ENCODE measurements around the gene TOMM7. TPM values are rescaled to one million over a fixed set of nuclear protein-coding genes. Genes with fewer than 3 reads are reported as not detected.
"Not testable (repeated sequence)": the region's sequence is repeated elsewhere in the genome, so short reads cannot be mapped to it uniquely, and the experiment has no call there.

Gene TOMM7
- total RNA-seq, 1 donor from 2014 or later: 191 TPM

GRCh38 chr7:22809902-22810642, 12.6 kb downstream of the TOMM7 start:
- no peak for DNase-seq (ENCODE audit: low spot score)
- Mint-ChIP-seq H3K4me1 (ENCODE audit: unreplicated experiment) (peaks cover 9% of the 10 kb centered on the region), H3K27ac (ENCODE audit: unreplicated experiment) (no peak overlapping the region), H3K9me3 (ENCODE audit: unreplicated experiment) (no peaks in the 10 kb centered on the region), H3K4me3 (ENCODE audit: unreplicated experiment) (no peak overlapping the region), H3K36me3 (ENCODE audit: low read depth, unreplicated experiment) (peaks cover 5% of the 10 kb centered on the region), H3K27me3 (ENCODE audit: unreplicated experiment) (no peaks in the 10 kb centered on the region)
- TF ChIP-seq CTCF (IDR thresholded peaks at IDR 0.05; ENCODE audit: unreplicated experiment): no peak

- TF ChIP-seq CTCF (IDR thresholded peaks at IDR 0.05; ENCODE audit: unreplicated experiment): no peak
- DNase-seq (ENCODE audit: low spot score): no peak
- H3K4me3 Mint-ChIP-seq (ENCODE audit: unreplicated experiment): no peak overlapping the region
- peaks cover 5% of the 10 kb centered on the region for H3K36me3 Mint-ChIP-seq (ENCODE audit: low read depth, unreplicated experiment)
- H3K27me3 Mint-ChIP-seq (ENCODE audit: unreplicated experiment): no peaks in the 10 kb centered on the region
- H3K27ac Mint-ChIP-seq (ENCODE audit: unreplicated experiment): no peak overlapping the region
- H3K9me3 Mint-ChIP-seq (ENCODE audit: unreplicated experiment): no peaks in the 10 kb centered on the region
- H3K4me1 Mint-ChIP-seq (ENCODE audit: unreplicated experiment): peaks cover 9% of the 10 kb centered on the region
Measured at GRCh38 chr7:22808140-22808539, 14.5 kb downstream of the TOMM7 start.

GRCh38 chr7:22806752-22807151, 15.9 kb downstream of the TOMM7 start:
- Mint-ChIP-seq H3K9me3 (ENCODE audit: unreplicated experiment) (no peaks in the 10 kb centered on the region), H3K27ac (ENCODE audit: unreplicated experiment) (no peak overlapping the region), H3K4me3 (ENCODE audit: unreplicated experiment) (no peak overlapping the region), H3K27me3 (ENCODE audit: unreplicated experiment) (no peaks in the 10 kb centered on the region), H3K36me3 (ENCODE audit: low read depth, unreplicated experiment) (no peaks in the 10 kb centered on the region), H3K4me1 (ENCODE audit: unreplicated experiment) (peaks cover 9% of the 10 kb centered on the region)
- no peak for DNase-seq (ENCODE audit: low spot score)
- no peak for TF ChIP-seq CTCF (IDR thresholded peaks at IDR 0.05; ENCODE audit: unreplicated experiment)

GRCh38 chr7:22805227-22805626, 17.4 kb downstream of the TOMM7 start:
- H3K36me3 Mint-ChIP-seq (ENCODE audit: low read depth, unreplicated experiment): no peaks in the 10 kb centered on the region
- no peak for DNase-seq (ENCODE audit: low spot score)
- H3K4me3 Mint-ChIP-seq (ENCODE audit: unreplicated experiment): no peak overlapping the region
- no peak for TF ChIP-seq CTCF (IDR thresholded peaks at IDR 0.05; ENCODE audit: unreplicated experiment)
- no peaks in the 10 kb centered on the region for H3K9me3 Mint-ChIP-seq (ENCODE audit: unreplicated experiment)
- H3K4me1 Mint-ChIP-seq (ENCODE audit: unreplicated experiment): peaks cover 3% of the 10 kb centered on the region
- H3K27ac Mint-ChIP-seq (ENCODE audit: unreplicated experiment): no peak overlapping the region
- H3K27me3 Mint-ChIP-seq (ENCODE audit: unreplicated experiment): no peaks in the 10 kb centered on the region

- not testable (repeated sequence) for H3K4me3 Mint-ChIP-seq (ENCODE audit: unreplicated experiment); H3K9me3 Mint-ChIP-seq (ENCODE audit: unreplicated experiment); H3K27ac Mint-ChIP-seq (ENCODE audit: unreplicated experiment); H3K27me3 Mint-ChIP-seq (ENCODE audit: unreplicated experiment); H3K4me1 Mint-ChIP-seq (ENCODE audit: unreplicated experiment); DNase-seq (ENCODE audit: low spot score); H3K36me3 Mint-ChIP-seq (ENCODE audit: low read depth, unreplicated experiment)
Measured at GRCh38 chr7:22802831-22803230, 19.8 kb downstream of the TOMM7 start.
